Psoas muscle (tissue), 8 donors: Measurements from ENCODE around the gene DNAH1. TPM values are rescaled to one million over a fixed set of nuclear protein-coding genes. Genes with fewer than 3 reads are reported as not detected.

Source experiments
- ATAC-seq, 4 donors: fragments of 200-7000 bp; cut with Tn5 transposase; one replicate each; pipeline ENCODE4 v1.9.1; 2020; ENCODE audit warnings: moderate library complexity in 3 of 4, mild to moderate bottlenecking in 2 of 4
- DNase-seq, 2 donors: peaks; one replicate each; pipeline ENCODE4 v3.0.0-alpha.2; 2020
- H3K27ac ChIP-seq: fragments of 200-600 bp; one replicate; pipeline ENCODE4 v1.8.0; 2022
- H3K27me3 ChIP-seq, 3 donors: fragments of 200-600 bp in 1 of 3; one replicate each; pipeline versions ENCODE4 v1.6.1 to v1.8.0; 2013 to 2022; ENCODE audit warnings: low read length in 2 of 3, mild to moderate bottlenecking in 2 of 3, moderate library complexity in 1 of 3; ENCODE audit not compliant: insufficient read depth in 3 of 3
- H3K36me3 ChIP-seq, 2 donors: fragments of 200-600 bp in 1 of 2; one replicate each; pipeline versions ENCODE4 v1.6.1 to v1.8.0; 2013 to 2022; ENCODE audit warnings: low read depth in 1 of 2, mild to moderate bottlenecking in 1 of 2, moderate library complexity in 1 of 2; ENCODE audit not compliant: insufficient read depth in 1 of 2
- H3K4me1 ChIP-seq: fragments of 200-600 bp; one replicate; pipeline ENCODE4 v1.8.0; 2022
- H3K4me3 ChIP-seq: fragments of 200-600 bp; one replicate; pipeline ENCODE4 v1.8.0; 2022; ENCODE audit warnings: mild to moderate bottlenecking
- H3K9me3 ChIP-seq: fragments of 200-600 bp; one replicate; pipeline ENCODE4 v1.8.0; 2022
- CTCF ChIP-seq: fragments of 200-600 bp; IDR thresholded peaks from one replicate; pipeline ENCODE4 v1.8.0; 2022; ENCODE audit warnings: antibody characterized with exemption
- WGBS, 3 donors: extraction: QIAGEN DNeasy Blood & Tissue Kit; methylation state at CpG; one replicate each; pipeline versions ENCODE4 v1.1.6 to v1.1.7; 2013; 5-methylcytosine and 5-hydroxymethylcytosine counted together
- intact Hi-C, 2 donors: fragments of 100-400 bp; cut with DNase I; formaldehyde crosslinking; loops; one replicate each; pipeline versions ENCODE4 v1.11.0 to v1.14.2; 2022
- polyA plus RNA-seq, 3 donors: library from polyadenylated mRNA; stranded (reverse); fragments of 200-250 nt; gene quantifications; one replicate each; pipeline ENCODE4 v1.2.3, GENCODE V29; 2013
- total RNA-seq, 4 donors: library from RNA; stranded (reverse); fragmentation: NEBNext Ultra II Directional in 2 of 4; extraction: Animal tissue kit (Norgen Biotek cat#: 25700) in 2 of 4; gene quantifications; one replicate each; pipeline versions ENCODE4 v1.2.1 to v1.2.4, GENCODE V29; 2021 to 2023
- donor health status: healthy with polysubstance abuse.
- donor health status: DM: no; HTN: no; CAD: no; lungs with moderate emphysema.
- donor health status: Bipolar disorder and iron deficiency.
- donor health status: healthy.
- donor health status: DM: yes; HTN: yes; CAD: no.
- donor health status: DM: no; HTN: no; CAD: no.
- donor health status: DM: no; HTN: no; CAD: no.
- donor health status: DM: yes; HTN: yes; CAD: no.

DNAH1 gene
- total and polyA plus RNA-seq, 7 donors: 0.77 to 4.1 (median 2.4) TPM

GRCh38 chr3:52395503-52395865 lies 79.4 kb downstream of the DNAH1 start:
- no peak for TF ChIP-seq CTCF
- H3K4me3 ChIP-seq: no peak overlapping the region
- intact Hi-C loops: no loop called here
- H3K27me3 ChIP-seq: no peaks in the 10 kb centered on the region
- peaks cover 0 to 33% of the 10 kb centered on the region in 2 donors for H3K36me3 ChIP-seq
- no peaks in the 10 kb centered on the region for H3K4me1 ChIP-seq
- H3K27ac ChIP-seq: no peak overlapping the region
- ATAC-seq (no peak), DNase-seq (peak; percentile 2 to 41)
- H3K9me3 ChIP-seq: no peaks in the 10 kb centered on the region
- WGBS, 3 donors: 78 to 86% (median 82%) methylated on average over 8 of the region's 8 CpGs

- H3K4me1 ChIP-seq: no peaks in the 10 kb centered on the region
- no peak for TF ChIP-seq CTCF
- DNase-seq: peak; percentile 6 to 33
- peaks cover 0 to 36% of the 10 kb centered on the region in 2 donors for H3K36me3 ChIP-seq
- H3K4me3 ChIP-seq: no peak overlapping the region
- no peaks in the 10 kb centered on the region for H3K9me3 ChIP-seq
- H3K27me3 ChIP-seq: no peaks in the 10 kb centered on the region
- intact Hi-C loops: no loop called here
- ATAC-seq: no peak
- WGBS, 3 donors: 89 to 94% (median 92%) methylated on average over 25 of the region's 25 CpGs
- H3K27ac ChIP-seq: no peak overlapping the region
These were observed 80.1 kb downstream of the DNAH1 start for GRCh38 chr3:52396011-52396906.

GRCh38 chr3:52396907-52397591 lies 80.9 kb downstream of the DNAH1 start:
- peaks cover 0 to 36% of the 10 kb centered on the region in 2 donors for H3K36me3 ChIP-seq
- no peak overlapping the region for H3K27ac ChIP-seq
- intact Hi-C loops: no loop called here
- H3K9me3 ChIP-seq: no peaks in the 10 kb centered on the region
- no peaks in the 10 kb centered on the region for H3K4me1 ChIP-seq
- H3K27me3 ChIP-seq: no peaks in the 10 kb centered on the region
- DNase-seq (peak; percentile 7 to 38), ATAC-seq (no peak)
- 83 to 93% (median 89%) methylated on average over 9 to 10 of the region's 10 CpGs for WGBS, 3 donors
- no peak overlapping the region for H3K4me3 ChIP-seq
- TF ChIP-seq CTCF: no peak

GRCh38 chr3:52397676-52398399 lies 81.7 kb downstream of the DNAH1 start:
- Histone ChIP-seq H3K36me3 (peaks cover 2 to 39% of the 10 kb centered on the region in 2 donors), H3K9me3 (no peaks in the 10 kb centered on the region), H3K4me1 (no peaks in the 10 kb centered on the region), H3K27me3 (no peaks in the 10 kb centered on the region), H3K4me3 (no peak overlapping the region), H3K27ac (no peak overlapping the region)
- intact Hi-C loops: no loop called here
- 82 to 86% (median 84%) methylated on average over 13 of the region's 13 CpGs for whole genome bisulfite sequencing, 3 donors
- DNase-seq (peak; percentile 10 to 36), ATAC-seq (peak in 1 of 4 donors; percentile 25)
- TF ChIP-seq CTCF: no peak
